A549 (cell line): ENCODE results near the gene DDX11.
"Not testable (repeated sequence)": the region's sequence is repeated elsewhere in the genome, so short reads cannot be mapped to it uniquely, and the experiment has no call there.

ENCODE experiments used
- CBX2 ChIP-seq: fragments of 200-600 bp; sonication (generic); IDR thresholded peaks from 2 replicates; pipeline ENCODE4 v1.6.1; 2016; ENCODE audit warnings: low read depth, mild to moderate bottlenecking, borderline replicate concordance
- POLR2A ChIP-seq: IDR thresholded peaks from 2 replicates; pipeline ENCODE4 v1.6.1; 2012; ENCODE audit warnings: mild to moderate bottlenecking, low read length
- RAD21 ChIP-seq, 2 experiments: fragments of >200 bp in 1 of 2; sonication (Bioruptor Twin) in 1 of 2; formaldehyde crosslinking in 1 of 2; IDR thresholded peaks in 1 of 2; conservative IDR thresholded peaks in 1 of 2; 2 replicates in 1 of 2; 3 replicates in 1 of 2; pipeline ENCODE4 v1.6.1; 2012 to 2018; ENCODE audit warnings: inconsistent platforms in 1 of 2
- ZFP36 ChIP-seq: fragments of 450-650 bp; IDR thresholded peaks from 2 replicates; pipeline ENCODE4 v1.6.1; 2014; ENCODE audit warnings: borderline replicate concordance; ENCODE audit not compliant: partially characterized antibody
- ZSCAN20 ChIP-seq: fragments of 250-450 bp; sonication (Bioruptor Pico); IDR thresholded peaks from 2 replicates; pipeline ENCODE4 v1.8.0; 2022; ENCODE audit warnings: mild to moderate bottlenecking, moderate library complexity
- TF ChIP-seq, protein P1 (sequence below): fragments of >200 bp; sonication (Bioruptor Twin); formaldehyde crosslinking; IDR thresholded peaks from 3 replicates; pipeline ENCODE4 v1.5.1; 2016

DNA sequence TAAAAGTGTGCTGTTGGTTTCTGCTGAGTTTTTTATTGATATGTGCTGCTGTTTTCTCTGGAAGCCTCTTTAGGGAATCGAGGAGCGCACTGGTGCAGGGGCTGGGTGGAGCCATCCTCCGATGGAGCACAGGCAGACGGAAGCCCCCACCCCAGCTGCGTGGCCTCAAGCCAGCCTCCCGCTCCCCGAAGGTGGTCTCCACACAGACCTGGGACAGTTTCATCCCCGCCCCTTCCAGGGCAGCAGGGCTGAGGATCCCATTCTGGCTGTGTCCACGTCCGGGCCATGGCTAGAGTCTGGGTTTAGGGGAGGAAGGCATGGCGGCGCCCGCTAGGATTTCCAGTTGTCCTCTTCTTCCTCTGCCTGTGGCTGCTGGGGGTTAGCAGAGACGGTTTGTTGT lies 31.1 kb downstream of the DDX11 start:
- TF ChIP-seq RAD21 (conservative IDR thresholded peaks at IDR 0.05 in 1 of 2, IDR thresholded peaks at IDR 0.05 in 1 of 2); ZSCAN20; CBX2; ZFP36; POLR2A: not testable (repeated sequence)
- TF ChIP-seq, protein P1, sequence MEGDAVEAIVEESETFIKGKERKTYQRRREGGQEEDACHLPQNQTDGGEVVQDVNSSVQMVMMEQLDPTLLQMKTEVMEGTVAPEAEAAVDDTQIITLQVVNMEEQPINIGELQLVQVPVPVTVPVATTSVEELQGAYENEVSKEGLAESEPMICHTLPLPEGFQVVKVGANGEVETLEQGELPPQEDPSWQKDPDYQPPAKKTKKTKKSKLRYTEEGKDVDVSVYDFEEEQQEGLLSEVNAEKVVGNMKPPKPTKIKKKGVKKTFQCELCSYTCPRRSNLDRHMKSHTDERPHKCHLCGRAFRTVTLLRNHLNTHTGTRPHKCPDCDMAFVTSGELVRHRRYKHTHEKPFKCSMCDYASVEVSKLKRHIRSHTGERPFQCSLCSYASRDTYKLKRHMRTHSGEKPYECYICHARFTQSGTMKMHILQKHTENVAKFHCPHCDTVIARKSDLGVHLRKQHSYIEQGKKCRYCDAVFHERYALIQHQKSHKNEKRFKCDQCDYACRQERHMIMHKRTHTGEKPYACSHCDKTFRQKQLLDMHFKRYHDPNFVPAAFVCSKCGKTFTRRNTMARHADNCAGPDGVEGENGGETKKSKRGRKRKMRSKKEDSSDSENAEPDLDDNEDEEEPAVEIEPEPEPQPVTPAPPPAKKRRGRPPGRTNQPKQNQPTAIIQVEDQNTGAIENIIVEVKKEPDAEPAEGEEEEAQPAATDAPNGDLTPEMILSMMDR: not testable (repeated sequence)
